K562 (cell line): ENCODE measurements around the gene RXRB. TPM values are rescaled to one million over a fixed set of nuclear protein-coding genes. Genes with fewer than 3 reads are reported as not detected.

Source experiments
- ATAC-seq: fragments of 200-7000 bp; cut with Tn5 transposase; 3 replicates; pipeline ENCODE4 v1.9.1; 2020; ENCODE audit warnings: moderate library complexity
- BruUV-seq: library from RNA; stranded (reverse); fragments of 400-500 nt; replicated peaks from 2 replicates; lab custom pipeline; 2021; lab: Mats Ljungman, UMichigan
- CTCF ChIA-PET: fragments of 300-600 bp; formaldehyde crosslinking; extraction: SDS; loops from one replicate; lab custom pipeline; 2021; ENCODE audit warnings: low intra/inter-chr PET ratio; lab: Yijun Ruan, JAX
- POLR2A ChIA-PET: fragments of 300-600, 350-650 bp; sonication (Branson Sonifier 250); formaldehyde crosslinking; extraction: SDS; loops from one replicate; lab custom pipeline; 2021; ENCODE audit warnings: antibody characterized with exemption, inconsistent platforms; lab: Yijun Ruan, JAX
- DNase-seq, 4 experiments: peaks; one replicate each; pipeline versions ENCODE4 v3.0.0 to v3.0.0-alpha.2; 2011 to 2018; ENCODE audit warnings: low spot score in 3 of 4, mixed read lengths in 3 of 4; ENCODE audit errors: extremely low read depth in 1 of 4
- FAIRE-seq: peaks from 2 replicates; lab custom pipeline; 2011; peaks lifted over from hg19 to GRCh38; lab: Jason Lieb, UNC
- H2AFZ ChIP-seq: 2 replicates; pipeline ENCODE4 v1.6.0; 2011; ENCODE audit warnings: low read depth, low read length, control low read depth, inconsistent platforms
- H3K27ac ChIP-seq: fragments of 200-600 bp; 3 replicates; pipeline ENCODE4 v1.8.0; 2011; ENCODE audit warnings: low read depth, mild to moderate bottlenecking, control low read depth, inconsistent platforms, low read length, moderate library complexity, mixed read lengths; ENCODE audit errors: extremely low read depth
- H3K27me3 ChIP-seq, 2 experiments: fragments of 300-600 bp in 1 of 2; 2 replicates in 1 of 2; 3 replicates in 1 of 2; pipeline versions ENCODE4 v1.6.0 to v1.8.0; 2011; ENCODE audit warnings: inconsistent platforms in 2 of 2, low read length in 2 of 2, mild to moderate bottlenecking in 1 of 2, mixed read lengths in 1 of 2, moderate library complexity in 1 of 2; ENCODE audit not compliant: control insufficient read depth in 2 of 2, insufficient read depth in 2 of 2
- H3K36me3 ChIP-seq: fragments of 300-600 bp; 3 replicates; pipeline ENCODE4 v1.8.0; 2011; ENCODE audit warnings: mild to moderate bottlenecking, low read length, inconsistent platforms; ENCODE audit not compliant: control insufficient read depth, insufficient read depth
- H3K4me1 ChIP-seq, 2 experiments: fragments of 200-600 bp in 1 of 2; replicated peaks in 1 of 2; 2 replicates in 1 of 2; 3 replicates in 1 of 2; pipeline versions ENCODE4 v1.5.1 to v1.8.0; 2011; ENCODE audit warnings: inconsistent platforms in 2 of 2, low read length in 2 of 2, mild to moderate bottlenecking in 1 of 2, mixed read lengths in 1 of 2, moderate library complexity in 1 of 2; ENCODE audit not compliant: control insufficient read depth in 2 of 2, insufficient read depth in 2 of 2
- H3K4me2 ChIP-seq: 2 replicates; pipeline ENCODE4 v1.6.1; 2011; ENCODE audit warnings: low read length, control low read depth, inconsistent platforms, mixed read lengths; ENCODE audit not compliant: insufficient read depth
- H3K4me3 ChIP-seq: fragments of 200-600 bp; sonication (generic), shearing (Covaris generic); 2 replicates; pipeline ENCODE4 v1.5.1; 2016; ENCODE audit warnings: control low read depth, inconsistent platforms
- H3K79me2 ChIP-seq: fragments of 200-600 bp; 3 replicates; pipeline ENCODE4 v1.8.0; 2011; ENCODE audit warnings: low read length, inconsistent platforms; ENCODE audit not compliant: control insufficient read depth, insufficient read depth
- H3K9ac ChIP-seq, 2 experiments: 2 replicates each; pipeline versions ENCODE4 v1.6.0 to v1.6.1; 2011; ENCODE audit warnings: low read depth in 2 of 2, low read length in 2 of 2, control low read depth in 1 of 2, inconsistent platforms in 1 of 2, mild to moderate bottlenecking in 1 of 2, mixed read lengths in 1 of 2; ENCODE audit not compliant: insufficient read depth in 1 of 2
- H3K9me1 ChIP-seq: one replicate; pipeline ENCODE4 v1.6.0; 2011; ENCODE audit warnings: inconsistent platforms, mild to moderate bottlenecking, low read length, moderate library complexity; ENCODE audit not compliant: control insufficient read depth, insufficient read depth
- H3K9me3 ChIP-seq: replicated peaks from 2 replicates; pipeline ENCODE4 v1.5.1; 2011; ENCODE audit warnings: low read depth, low read length, inconsistent platforms; ENCODE audit not compliant: control insufficient read depth, insufficient read depth
- H4K20me1 ChIP-seq: replicated peaks from 2 replicates; pipeline ENCODE4 v1.6.1; 2011; ENCODE audit warnings: low read length, inconsistent platforms, mixed read lengths; ENCODE audit not compliant: control insufficient read depth, insufficient read depth
- ATF4 ChIP-seq: fragments of 450-650 bp; formaldehyde crosslinking; IDR thresholded peaks from 2 replicates; pipeline ENCODE4 v1.4.0; 2022; ENCODE audit warnings: mild to moderate bottlenecking, moderate library complexity
- CSDE1 ChIP-seq, 2 experiments: fragments of 450-650 bp; IDR thresholded peaks; 2 replicates each; pipeline ENCODE4 v1.6.1; 2016; ENCODE audit warnings: mild to moderate bottlenecking in 1 of 2
- ELF1 ChIP-seq: fragments of 200-800 bp; sonication (Bioruptor generic); IDR thresholded peaks from 2 replicates; pipeline ENCODE4 v1.6.1; 2016; ENCODE audit warnings: missing genetic modification characterization, missing compliant biosample characterization
- ILK ChIP-seq: fragments of 450-650 bp; IDR thresholded peaks from 2 replicates; pipeline ENCODE4 v1.6.1; 2016; ENCODE audit warnings: missing genetic modification characterization, low read depth, mild to moderate bottlenecking, missing compliant biosample characterization, moderate library complexity, borderline replicate concordance
- MAFF ChIP-seq: IDR thresholded peaks from 2 replicates; pipeline ENCODE4 v1.6.1; 2012; ENCODE audit warnings: low read length, improper control_type of control experiment
- PPARD ChIP-seq: fragments of 250-450 bp; sonication (Bioruptor Pico); IDR thresholded peaks from 2 replicates; pipeline ENCODE4 v1.8.0; 2022; ENCODE audit warnings: inconsistent platforms, mild to moderate bottlenecking, moderate library complexity
- RBM17 ChIP-seq: fragments of 200-400 bp; formaldehyde crosslinking; IDR thresholded peaks from 2 replicates; pipeline ENCODE4 v1.6.1; 2017; ENCODE audit warnings: low read depth, mild to moderate bottlenecking, low read length, borderline replicate concordance
- RUNX1 ChIP-seq: sonication (generic); IDR thresholded peaks from 2 replicates; pipeline ENCODE4 v1.6.1; 2016; ENCODE audit warnings: antibody characterized with exemption, low read depth
- TFAM ChIP-seq: fragments of 250-450 bp; sonication (Bioruptor Pico); conservative IDR thresholded peaks from 2 replicates; pipeline ENCODE4 v1.5.0; 2021; ENCODE audit warnings: mild to moderate bottlenecking, moderate library complexity
- XRCC3 ChIP-seq: fragments of 450-650 bp; IDR thresholded peaks from 2 replicates; pipeline ENCODE4 v1.6.1; 2017; ENCODE audit warnings: mild to moderate bottlenecking, moderate library complexity
- ZBTB34 ChIP-seq: fragments of 250-450 bp; sonication (Bioruptor Pico); IDR thresholded peaks from 2 replicates; pipeline ENCODE4 v1.8.0; 2021; ENCODE audit warnings: mild to moderate bottlenecking, moderate library complexity
- ZNF589 ChIP-seq: fragments of 200-800 bp; sonication (Bioruptor generic); IDR thresholded peaks from 2 replicates; pipeline ENCODE4 v1.6.1; 2016; ENCODE audit warnings: low read depth, missing genetic modification characterization, missing compliant biosample characterization
- WGBS: fragments of 100-300 bp; shearing (Covaris generic); methylation state at CpG from one replicate; pipeline ENCODE4 v1.1.6; 2016; ENCODE audit warnings: low coverage, mixed read lengths; ENCODE audit not compliant: insufficient coverage; ENCODE audit errors: missing lambda C conversion rate; 5-methylcytosine and 5-hydroxymethylcytosine counted together
- in situ Hi-C: fragments of 300-500 bp; cut with MboI; formaldehyde crosslinking; loops from 4 replicates; pipeline ENCODE4 v1.15.0; 2018; ENCODE audit warnings: inconsistent platforms, mixed read lengths
- intact Hi-C: fragments of 100-400 bp; cut with micrococcal nuclease; formaldehyde crosslinking; loops from 2 replicates; pipeline ENCODE4 v1.14.2; 2022
- polyA plus RNA-seq, 8 experiments: library from polyadenylated mRNA; depleted of rRNA in 4 of 8; stranded (reverse) in 5 of 8; unstranded in 3 of 8; fragments of >200 nt; fragmentation: Nextera tagmentation in 2 of 8; fragmentation: Illumina TruSeq in 1 of 8; extraction: Ambion mirVana in 2 of 8; extraction: Trizol in 1 of 8; gene quantifications; 2 replicates each; pipeline versions ENCODE4 v1.2.1 to v1.2.3, GENCODE V29; 2011 to 2014; ENCODE audit warnings: inconsistent platforms in 1 of 8, missing spikeins in 1 of 8
- total RNA-seq, 7 experiments: library from RNA; depleted of rRNA in 6 of 7; stranded (reverse); fragments of >200 nt in 6 of 7; fragmentation: Illumina TruSeq in 2 of 7; extraction: Trizol in 2 of 7; gene quantifications; 2 replicates each; pipeline versions ENCODE4 v1.2.1 to v1.2.3, GENCODE V29; 2011 to 2021; ENCODE audit warnings: low replicate concordance in 1 of 7
- TF ChIP-seq, protein P1 (sequence below): conservative IDR thresholded peaks from 2 replicates; pipeline ENCODE4 v1.6.1; 2011; ENCODE audit warnings: low read depth, mild to moderate bottlenecking, low read length; ENCODE audit not compliant: control insufficient read depth
- TF ChIP-seq, protein P2 (sequence below): fragments of 450-650 bp; IDR thresholded peaks from 2 replicates; pipeline ENCODE4 v1.6.1; 2016; ENCODE audit warnings: borderline replicate concordance

Gene RXRB
- total and polyA plus RNA-seq, 9 of the 15 experiments (the other 6 are each of a cell fraction or from before 2014, with no cell fraction given): 0.76 to 35.5 (median 18.4) TPM

DNA sequence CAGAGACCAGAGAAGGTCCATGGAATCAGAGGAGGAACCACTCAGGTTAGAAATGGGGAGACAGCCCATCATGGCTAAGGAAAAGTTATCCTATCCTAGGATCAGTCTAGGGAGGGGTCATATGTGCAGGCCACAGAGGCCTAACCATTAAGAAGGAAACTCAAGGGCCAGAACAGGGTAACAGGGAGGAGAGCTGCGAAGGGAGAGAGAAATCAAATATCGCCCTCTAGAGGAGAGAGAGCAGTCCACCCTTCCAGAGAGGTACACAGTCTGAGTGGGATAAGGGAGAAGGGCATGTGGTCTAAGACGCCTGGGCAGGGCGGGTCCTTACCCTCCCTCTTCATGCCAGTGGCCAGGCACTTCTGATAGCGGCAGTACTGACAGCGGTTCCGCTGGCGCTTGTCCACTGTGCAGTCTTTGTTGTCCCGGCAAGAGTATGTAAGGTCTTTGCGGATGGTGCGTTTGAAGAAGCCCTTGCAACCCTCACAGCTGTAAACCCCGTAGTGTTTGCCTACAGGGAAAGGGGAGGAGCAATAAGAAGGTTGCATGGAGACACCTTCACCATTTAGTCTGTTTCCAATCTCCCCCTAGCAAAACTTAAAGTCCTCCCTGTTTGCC, 2.9 kb downstream of the RXRB start:
- no peaks in the 10 kb centered on the region for H3K9me3 ChIP-seq
- 38% methylated on average over 12 of the region's 12 CpGs for WGBS
- 0 out of 2 replicates have a peak overlapping the region, but pooled peaks have one; percentile 29 for H2AFZ ChIP-seq
- 0 out of 5 replicates have a peak, but pooled peaks cover 0 to 1% of the 10 kb centered on the region in 2 experiments for H3K27me3 ChIP-seq
- peak overlapping the region in 1 of 2 experiments; percentile 31; a peak in 1 of 4 replicates for H3K9ac ChIP-seq
- no peak overlapping the region for H3K27ac ChIP-seq
- peaks cover 46% of the 10 kb centered on the region for H3K79me2 ChIP-seq
- H3K4me1 ChIP-seq: peaks cover 26 to 34% of the 10 kb centered on the region in 2 experiments; a peak in 4 of 5 replicates
- in situ Hi-C loops: no loop called here
- no TSS peak for BruUV-seq
- H3K4me3 ChIP-seq: no peak overlapping the region
- ATAC-seq: peak; percentile 73
- H4K20me1 ChIP-seq: peaks cover 16% of the 10 kb centered on the region
- H3K9me1 ChIP-seq: peaks cover 7% of the 10 kb centered on the region
- peak; percentile 87 for FAIRE-seq
- intact Hi-C loops: loop anchor here (2.0 kb wide), 1 partner anchor 37 kb away; no protein-coding TSS in a partner anchor
- POLR2A ChIA-PET: interaction anchor here (0.6 to 1.7 kb wide), 8 partner anchors 11 to 225 kb away, joined by 3 to 8 read pairs (median 3); partner anchors contain the start of gene RING1
- peak overlapping the region; percentile 9; the same call in 1 of the 2 replicates for H3K4me2 ChIP-seq
- H3K36me3 ChIP-seq: peaks cover 49% of the 10 kb centered on the region; the same call in 2 of the 3 replicates
- CTCF ChIA-PET: interaction anchor here (0.8 to 1.3 kb wide), 2 partner anchors 23 to 36 kb away, joined by 3 to 5 read pairs; no protein-coding TSS in a partner anchor
- DNase-seq: peak; percentile 70 to 80 (median 76)
- no peak for TF ChIP-seq ZNF589 (CRISPR knock-in tag)
- TF ChIP-seq XRCC3: no peak
- no peak for TF ChIP-seq MAFF
- no peak for TF ChIP-seq PPARD (CRISPR knock-in tag)
- no peak for TF ChIP-seq ATF4 (CRISPR knock-in tag)
- TF ChIP-seq ILK (tag): no peak
- no peak for TF ChIP-seq RUNX1
- TF ChIP-seq, protein P1, sequence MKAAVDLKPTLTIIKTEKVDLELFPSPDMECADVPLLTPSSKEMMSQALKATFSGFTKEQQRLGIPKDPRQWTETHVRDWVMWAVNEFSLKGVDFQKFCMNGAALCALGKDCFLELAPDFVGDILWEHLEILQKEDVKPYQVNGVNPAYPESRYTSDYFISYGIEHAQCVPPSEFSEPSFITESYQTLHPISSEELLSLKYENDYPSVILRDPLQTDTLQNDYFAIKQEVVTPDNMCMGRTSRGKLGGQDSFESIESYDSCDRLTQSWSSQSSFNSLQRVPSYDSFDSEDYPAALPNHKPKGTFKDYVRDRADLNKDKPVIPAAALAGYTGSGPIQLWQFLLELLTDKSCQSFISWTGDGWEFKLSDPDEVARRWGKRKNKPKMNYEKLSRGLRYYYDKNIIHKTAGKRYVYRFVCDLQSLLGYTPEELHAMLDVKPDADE: peak; percentile 45; the same call in 1 of the 2 replicates
- no peak for TF ChIP-seq ZBTB34 (CRISPR knock-in tag)
- TF ChIP-seq RBM17: no peak
- no peak for TF ChIP-seq ELF1
- TF ChIP-seq, protein P2, sequence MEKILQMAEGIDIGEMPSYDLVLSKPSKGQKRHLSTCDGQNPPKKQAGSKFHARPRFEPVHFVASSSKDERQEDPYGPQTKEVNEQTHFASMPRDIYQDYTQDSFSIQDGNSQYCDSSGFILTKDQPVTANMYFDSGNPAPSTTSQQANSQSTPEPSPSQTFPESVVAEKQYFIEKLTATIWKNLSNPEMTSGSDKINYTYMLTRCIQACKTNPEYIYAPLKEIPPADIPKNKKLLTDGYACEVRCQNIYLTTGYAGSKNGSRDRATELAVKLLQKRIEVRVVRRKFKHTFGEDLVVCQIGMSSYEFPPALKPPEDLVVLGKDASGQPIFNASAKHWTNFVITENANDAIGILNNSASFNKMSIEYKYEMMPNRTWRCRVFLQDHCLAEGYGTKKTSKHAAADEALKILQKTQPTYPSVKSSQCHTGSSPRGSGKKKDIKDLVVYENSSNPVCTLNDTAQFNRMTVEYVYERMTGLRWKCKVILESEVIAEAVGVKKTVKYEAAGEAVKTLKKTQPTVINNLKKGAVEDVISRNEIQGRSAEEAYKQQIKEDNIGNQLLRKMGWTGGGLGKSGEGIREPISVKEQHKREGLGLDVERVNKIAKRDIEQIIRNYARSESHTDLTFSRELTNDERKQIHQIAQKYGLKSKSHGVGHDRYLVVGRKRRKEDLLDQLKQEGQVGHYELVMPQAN: no peak
- no peak for TF ChIP-seq CSDE1 (IDR thresholded peaks at IDR 0.05)
- TF ChIP-seq TFAM (CRISPR knock-in tag): no peak
